ENCODE results near the gene SAFB2. TPM values are rescaled to one million over a fixed set of nuclear protein-coding genes. Genes with fewer than 3 reads are reported as not detected.

The SAFB2 gene
- 10 to 100 TPM; 55.1 to 80.6 TPM for total RNA-seq

DNA sequence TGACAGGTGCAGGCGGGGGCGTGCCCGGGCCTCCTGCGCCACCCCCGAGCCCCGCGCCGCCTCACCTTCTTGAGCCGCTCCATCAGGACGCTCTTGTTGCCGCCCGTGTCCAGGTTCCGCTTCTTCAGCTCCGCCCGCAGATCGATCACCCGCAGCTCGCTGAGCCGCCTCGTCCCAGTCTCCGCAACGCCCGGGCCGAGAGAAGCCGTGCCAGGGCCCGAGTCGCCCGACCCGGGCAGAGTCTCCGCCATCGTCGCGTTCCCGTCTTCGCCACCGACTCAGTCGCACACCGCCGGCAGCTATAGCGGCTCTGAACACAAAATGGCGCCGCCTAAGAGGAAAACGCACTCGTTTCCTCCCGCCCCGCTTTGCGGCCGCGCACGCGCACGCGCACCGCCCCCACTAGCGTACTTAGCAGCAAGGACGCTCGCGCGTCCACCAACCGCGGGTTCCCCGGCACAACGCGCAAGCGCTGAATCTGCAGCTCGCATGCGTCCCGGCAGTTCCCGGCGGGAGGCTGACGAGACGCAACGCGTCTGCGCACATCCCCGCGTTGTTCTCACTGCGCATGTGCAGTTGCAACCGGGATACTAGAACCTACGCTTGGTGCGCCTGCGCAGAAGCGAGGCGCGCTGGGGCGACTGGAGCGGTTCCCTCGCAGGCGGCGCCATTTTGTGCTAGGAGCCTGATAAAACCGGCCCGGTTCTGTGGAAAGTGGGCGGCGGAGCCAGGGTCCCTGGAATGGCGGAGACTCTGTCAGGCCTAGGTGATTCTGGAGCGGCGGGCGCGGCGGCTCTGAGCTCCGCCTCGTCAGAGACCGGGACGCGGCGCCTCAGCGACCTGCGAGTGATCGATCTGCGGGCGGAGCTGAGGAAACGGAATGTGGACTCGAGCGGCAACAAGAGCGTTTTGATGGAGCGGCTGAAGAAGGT lies at the start of gene SAFB2, which contains the start of gene SAFB:
TSS of gene SAFB2 (minus strand) at position 312 of the 932 bp plus-strand sequence. CDS start at position 251, 61 bp downstream.
TSS of gene SAFB (plus strand) at position 619 of the 932 bp plus-strand sequence. CDS start at position 742, 123 bp downstream.
- peak; percentile 89 for ATAC-seq (ENCODE audit: insufficient number of reproducible peaks, low FRiP score, low read depth)
- H3K27me3 ChIP-seq (replicated peaks; ENCODE audit: insufficient read depth): no peaks in the 10 kb centered on the region

DNA sequence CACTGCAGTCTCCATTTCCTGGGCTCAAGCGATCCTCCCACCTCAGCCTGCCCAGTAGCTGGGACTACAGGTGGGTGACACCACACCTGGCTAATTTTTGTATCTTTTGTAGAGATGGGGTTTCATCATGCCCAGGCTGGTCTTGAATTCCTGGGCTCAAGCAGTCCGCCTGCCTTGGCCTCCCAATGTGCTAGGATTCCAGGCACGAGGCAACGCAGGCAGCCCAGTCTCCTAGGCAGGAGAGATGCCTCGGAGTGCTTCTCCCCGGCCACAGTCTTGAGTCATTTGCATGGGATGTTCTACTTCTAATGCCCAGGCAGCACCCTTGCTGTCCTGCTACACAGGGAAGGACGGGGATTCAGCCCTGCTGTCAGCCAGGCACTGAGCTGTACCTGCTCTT lies 49.0 kb upstream of the SAFB2 start:
- Histone ChIP-seq H3K4me1 (ENCODE audit: control insufficient read depth in 1 of 2, low read depth in 2 of 2) (no peaks in the 10 kb centered on the region), H3K27ac (no peak overlapping the region), H3K27me3 (replicated peaks; ENCODE audit: insufficient read depth) (no peaks in the 10 kb centered on the region), H3K4me3 (no peak overlapping the region), H3K9me3 (no peaks in the 10 kb centered on the region), H3K36me3 (peaks cover 29% of the 10 kb centered on the region)
- no peak for DNase-seq (ENCODE audit: low spot score)
- TF ChIP-seq, protein P1, sequence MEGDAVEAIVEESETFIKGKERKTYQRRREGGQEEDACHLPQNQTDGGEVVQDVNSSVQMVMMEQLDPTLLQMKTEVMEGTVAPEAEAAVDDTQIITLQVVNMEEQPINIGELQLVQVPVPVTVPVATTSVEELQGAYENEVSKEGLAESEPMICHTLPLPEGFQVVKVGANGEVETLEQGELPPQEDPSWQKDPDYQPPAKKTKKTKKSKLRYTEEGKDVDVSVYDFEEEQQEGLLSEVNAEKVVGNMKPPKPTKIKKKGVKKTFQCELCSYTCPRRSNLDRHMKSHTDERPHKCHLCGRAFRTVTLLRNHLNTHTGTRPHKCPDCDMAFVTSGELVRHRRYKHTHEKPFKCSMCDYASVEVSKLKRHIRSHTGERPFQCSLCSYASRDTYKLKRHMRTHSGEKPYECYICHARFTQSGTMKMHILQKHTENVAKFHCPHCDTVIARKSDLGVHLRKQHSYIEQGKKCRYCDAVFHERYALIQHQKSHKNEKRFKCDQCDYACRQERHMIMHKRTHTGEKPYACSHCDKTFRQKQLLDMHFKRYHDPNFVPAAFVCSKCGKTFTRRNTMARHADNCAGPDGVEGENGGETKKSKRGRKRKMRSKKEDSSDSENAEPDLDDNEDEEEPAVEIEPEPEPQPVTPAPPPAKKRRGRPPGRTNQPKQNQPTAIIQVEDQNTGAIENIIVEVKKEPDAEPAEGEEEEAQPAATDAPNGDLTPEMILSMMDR (IDR thresholded peaks at IDR 0.05): no peak
- no peak for ATAC-seq (ENCODE audit: insufficient number of reproducible peaks, low FRiP score, low read depth)

More for the DNA sequence above, at the start of gene SAFB2, which contains the start of gene SAFB:
- Histone ChIP-seq H3K4me3 (peak within 1 kb of the TSS; percentile 97), H3K9me3 (no peaks in the 10 kb centered on the region), H3K4me1 (ENCODE audit: control insufficient read depth in 1 of 2, low read depth in 2 of 2) (peaks cover 43 to 67% of the 10 kb centered on the region in 2 donors), H3K36me3 (peaks cover 15% of the 10 kb centered on the region), H3K27ac (peak within 1 kb of the TSS; percentile 93 to 95)
- DNase-seq (ENCODE audit: low spot score): peak; percentile 96
- TF ChIP-seq, protein P1 (IDR thresholded peaks at IDR 0.05): no peak

DNA sequence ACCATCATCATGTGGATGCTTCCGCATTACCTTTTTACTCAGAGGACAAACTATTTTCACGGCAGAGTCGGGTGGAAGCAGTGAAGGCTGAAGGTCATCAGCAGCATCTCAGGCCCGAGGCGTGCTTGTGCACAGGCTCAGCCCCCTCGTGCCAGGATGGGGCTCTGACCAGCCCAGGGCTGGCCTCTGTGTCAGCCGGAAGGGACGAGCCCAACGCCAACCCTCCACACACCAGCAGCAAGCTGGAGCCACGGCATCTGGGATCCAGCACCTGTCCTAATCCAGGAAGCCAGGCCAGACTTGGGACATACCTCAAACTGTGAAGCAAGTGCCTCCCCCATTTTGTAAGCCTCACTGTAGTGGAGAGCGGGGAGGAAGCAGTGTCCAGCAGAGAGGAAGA lies 46.6 kb upstream of the SAFB2 start:
- Histone ChIP-seq H3K27me3 (replicated peaks; ENCODE audit: insufficient read depth) (no peaks in the 10 kb centered on the region), H3K4me1 (ENCODE audit: control insufficient read depth in 1 of 2, low read depth in 2 of 2) (no peaks in the 10 kb centered on the region), H3K4me3 (no peak overlapping the region), H3K27ac (no peak overlapping the region), H3K36me3 (peaks cover 46% of the 10 kb centered on the region), H3K9me3 (no peaks in the 10 kb centered on the region)
- ATAC-seq (ENCODE audit: insufficient number of reproducible peaks, low FRiP score, low read depth) (no peak), DNase-seq (ENCODE audit: low spot score) (no peak)
- TF ChIP-seq, protein P1 (IDR thresholded peaks at IDR 0.05): no peak

DNA sequence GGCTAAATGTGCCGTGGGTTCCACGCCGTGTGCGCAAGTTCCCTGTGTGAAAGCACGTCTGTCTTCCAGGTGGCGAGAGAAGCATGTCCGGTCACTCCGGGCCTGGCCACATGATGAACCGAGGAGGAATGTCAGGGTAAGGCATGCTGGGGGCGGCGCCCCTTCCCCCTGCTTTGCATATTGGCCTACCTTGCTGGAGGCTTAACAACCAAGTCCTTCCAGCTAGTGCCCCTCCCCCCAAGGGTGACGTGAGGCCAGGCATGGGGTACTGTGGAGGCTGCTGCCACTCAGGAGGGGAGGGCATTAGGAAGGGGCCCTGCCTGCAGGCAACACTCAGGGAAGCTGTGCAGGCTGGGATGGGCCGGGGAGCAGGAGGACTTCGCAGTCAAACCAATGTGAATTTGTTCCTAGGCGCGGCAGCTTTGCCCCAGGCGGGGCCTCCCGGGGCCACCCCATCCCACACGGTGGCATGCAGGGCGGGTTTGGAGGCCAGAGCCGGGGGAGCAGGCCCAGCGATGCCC lies 45.2 kb upstream of the SAFB2 start:
- H3K27me3 ChIP-seq (replicated peaks; ENCODE audit: insufficient read depth): no peaks in the 10 kb centered on the region
- H3K36me3 ChIP-seq: peaks cover 60% of the 10 kb centered on the region
- DNase-seq (ENCODE audit: low spot score) (no peak), ATAC-seq (ENCODE audit: insufficient number of reproducible peaks, low FRiP score, low read depth) (no peak)
- TF ChIP-seq, protein P1 (IDR thresholded peaks at IDR 0.05): no peak
- no peak overlapping the region for H3K4me3 ChIP-seq
- no peaks in the 10 kb centered on the region for H3K4me1 ChIP-seq (ENCODE audit: control insufficient read depth in 1 of 2, low read depth in 2 of 2)
- H3K27ac ChIP-seq: no peak overlapping the region
- H3K9me3 ChIP-seq: no peaks in the 10 kb centered on the region

DNA sequence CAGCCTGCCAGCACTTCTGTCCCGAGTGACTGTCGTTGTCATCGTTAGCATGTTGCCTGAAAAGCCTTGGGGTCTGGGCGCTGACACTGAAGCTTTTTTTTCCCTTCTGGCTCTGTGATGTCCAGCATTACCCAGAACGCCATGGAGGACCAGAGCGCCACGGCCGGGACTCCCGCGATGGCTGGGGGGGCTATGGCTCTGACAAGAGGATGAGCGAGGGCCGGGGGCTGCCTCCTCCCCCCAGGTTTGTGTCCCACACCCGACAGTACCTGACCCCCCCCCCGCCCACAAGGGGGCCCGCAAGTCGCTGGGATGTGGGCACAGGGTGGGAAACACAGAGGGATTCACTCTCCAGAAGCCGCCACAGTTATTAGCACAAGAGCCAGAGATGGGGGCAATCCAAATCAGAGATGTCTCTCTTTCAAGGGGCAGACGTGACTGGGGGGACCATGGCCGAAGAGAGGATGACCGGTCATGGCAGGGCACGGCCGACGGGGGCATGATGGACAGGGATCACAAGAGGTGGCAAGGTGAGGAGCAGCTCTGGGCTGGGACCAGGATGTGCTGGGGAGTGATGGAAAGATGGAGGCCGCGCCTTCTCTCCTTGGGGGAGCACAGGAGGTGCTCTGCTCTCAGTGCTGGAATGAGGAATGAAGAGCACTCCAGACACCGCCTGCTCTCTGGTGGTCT lies 44.5 kb upstream of the SAFB2 start:
- no peaks in the 10 kb centered on the region for H3K4me1 ChIP-seq (ENCODE audit: control insufficient read depth in 1 of 2, low read depth in 2 of 2)
- H3K9me3 ChIP-seq: no peaks in the 10 kb centered on the region
- ATAC-seq (ENCODE audit: insufficient number of reproducible peaks, low FRiP score, low read depth): no peak
- H3K27ac ChIP-seq: no peak overlapping the region
- H3K36me3 ChIP-seq: peaks cover 68% of the 10 kb centered on the region
- TF ChIP-seq, protein P1 (IDR thresholded peaks at IDR 0.05): no peak
- H3K27me3 ChIP-seq (replicated peaks; ENCODE audit: insufficient read depth): no peaks in the 10 kb centered on the region
- no peak for DNase-seq (ENCODE audit: low spot score)
- H3K4me3 ChIP-seq: no peak overlapping the region
